ENCODE measurements around the gene GABRR2.

The GABRR2 gene

GRCh38 chr6:89347825-89348224 is 32.7 kb upstream of the GABRR2 start:
- ChIA-PET POLR2A (interaction anchor here (0.5 to 4.1 kb wide), 6 partner anchors 14 to 267 kb away, joined by 3 to 16 read pairs (median 4); partner anchors contain the start of gene PNRC1), CTCF (interaction anchor here (0.5 to 1.5 kb wide), 9 partner anchors 15 to 385 kb away, joined by 3 to 6 read pairs (median 3); partner anchors contain the start of gene RNGTT)
- TF ChIP-seq MYNN (tag by site-specific recombination; IDR thresholded peaks at IDR 0.05; ENCODE audit: borderline replicate concordance) = 0 out of 2 replicates have a peak, but pooled peaks have one; percentile 16
- no peak for TF ChIP-seq ZNF248 (tag by site-specific recombination; IDR thresholded peaks at IDR 0.05)
- TF ChIP-seq ZBTB21 (tag by site-specific recombination; IDR thresholded peaks at IDR 0.05) = no peak
- no peak for TF ChIP-seq ZNF610 (tag by site-specific recombination; IDR thresholded peaks at IDR 0.05; ENCODE audit: borderline replicate concordance)
- no peak for TF ChIP-seq ZNF146 (tag by site-specific recombination; IDR thresholded peaks at IDR 0.05)
- TF ChIP-seq ZEB2 (tag by site-specific recombination; IDR thresholded peaks at IDR 0.05) = no peak
- TF ChIP-seq ZNF600 (tag by site-specific recombination; IDR thresholded peaks at IDR 0.05) = peak; percentile 35; the same call in 1 of the 2 replicates
- TF ChIP-seq IKZF3 (tag by site-specific recombination; IDR thresholded peaks at IDR 0.05) = 0 out of 2 replicates have a peak, but pooled peaks have one; percentile 24
- no peak for TF ChIP-seq AEBP2 (tag by site-specific recombination; IDR thresholded peaks at IDR 0.05; ENCODE audit: borderline replicate concordance)
- TF ChIP-seq BCL11B (tag by site-specific recombination; IDR thresholded peaks at IDR 0.05; ENCODE audit: low read depth) = no peak
- TF ChIP-seq ZNF202 (tag by site-specific recombination; IDR thresholded peaks at IDR 0.05; ENCODE audit: borderline replicate concordance) = no peak
- no peak for TF ChIP-seq ZNF140 (tag by site-specific recombination; IDR thresholded peaks at IDR 0.05)
- TF ChIP-seq ZNF677 (tag by site-specific recombination; IDR thresholded peaks at IDR 0.05) = no peak
- TF ChIP-seq TCF7L2 (IDR thresholded peaks at IDR 0.05; ENCODE audit: borderline replicate concordance, low read depth, low read length) = no peak
- TF ChIP-seq ZNF701 (tag by site-specific recombination; IDR thresholded peaks at IDR 0.05) = no peak
- no peak for TF ChIP-seq ZNF423 (tag by site-specific recombination; IDR thresholded peaks at IDR 0.05)
- TF ChIP-seq ZNF214 (tag by site-specific recombination; IDR thresholded peaks at IDR 0.05; ENCODE audit: borderline replicate concordance) = no peak
- no peak for TF ChIP-seq GLI2 (tag by site-specific recombination; IDR thresholded peaks at IDR 0.05; ENCODE audit: borderline replicate concordance, low read depth)
- no peak for TF ChIP-seq HIC1 (tag by site-specific recombination; IDR thresholded peaks at IDR 0.05)
- no peak for TF ChIP-seq ZNF398 (tag by site-specific recombination; IDR thresholded peaks at IDR 0.05)
- H3K27ac ChIP-seq (ENCODE audit: extremely low read depth, low read depth, low read length) = no peak overlapping the region
- H3K36me3 ChIP-seq (ENCODE audit: control insufficient read depth in 2 of 2, insufficient read depth in 1 of 2, low read length in 2 of 2) = no peaks in the 10 kb centered on the region
- H3K9me3 ChIP-seq (ENCODE audit: control insufficient read depth, insufficient read depth, low read depth, low read length) = no peaks in the 10 kb centered on the region
- peaks cover 13% of the 10 kb centered on the region for H3K4me1 ChIP-seq (ENCODE audit: control insufficient read depth, insufficient read depth, low read length)
- no peak overlapping the region for H3K4me3 ChIP-seq (ENCODE audit: low read depth, low read length)

- H3K27ac ChIP-seq (ENCODE audit: extremely low read depth, low read depth, low read length) = no peak overlapping the region
- H3K36me3 ChIP-seq (ENCODE audit: control insufficient read depth in 2 of 2, insufficient read depth in 1 of 2, low read length in 2 of 2) = peaks cover 7 to 9% of the 10 kb centered on the region in 2 experiments
- H3K9me3 ChIP-seq (ENCODE audit: control insufficient read depth, insufficient read depth, low read depth, low read length) = no peaks in the 10 kb centered on the region
- H3K4me1 ChIP-seq (ENCODE audit: control insufficient read depth, insufficient read depth, low read length) = peaks cover 13% of the 10 kb centered on the region
- H3K4me3 ChIP-seq (ENCODE audit: low read depth, low read length) = no peak overlapping the region
- POLR2A ChIA-PET = interaction anchor here (0.5 to 4.1 kb wide), 5 partner anchors 10 to 99 kb away, joined by 3 to 16 read pairs (median 4); no protein-coding TSS in a partner anchor
- CTCF ChIA-PET = interaction anchor here (1.0 to 1.2 kb wide), 3 partner anchors 22 to 48 kb away, joined by 4 to 7 read pairs (median 5); no protein-coding TSS in a partner anchor
- TF ChIP-seq ZNF580 (tag by site-specific recombination; IDR thresholded peaks at IDR 0.05) (no peak), ZNF473 (tag by site-specific recombination; IDR thresholded peaks at IDR 0.05) (no peak), ZNF426 (tag by site-specific recombination; IDR thresholded peaks at IDR 0.05) (no peak), ZNF292 (tag by site-specific recombination; IDR thresholded peaks at IDR 0.05; ENCODE audit: borderline replicate concordance, low read depth) (no peak), ZFP69B (tag by site-specific recombination; IDR thresholded peaks at IDR 0.05) (no peak), YY1 (tag by site-specific recombination; IDR thresholded peaks at IDR 0.05) (no peak), ZNF521 (tag by site-specific recombination; IDR thresholded peaks at IDR 0.05) (no peak), ZNF155 (tag by site-specific recombination; IDR thresholded peaks at IDR 0.05) (no peak), ZBTB7A (tag by site-specific recombination; IDR thresholded peaks at IDR 0.05; ENCODE audit: low read depth) (no peak), ZNF266 (tag by site-specific recombination; IDR thresholded peaks at IDR 0.05; ENCODE audit: low read depth) (no peak), ZNF423 (tag by site-specific recombination; IDR thresholded peaks at IDR 0.05) (no peak), ZFP3 (tag by site-specific recombination; IDR thresholded peaks at IDR 0.05; ENCODE audit: low read depth) (no peak)
Measured at GRCh38 chr6:89346433-89346832, 31.3 kb upstream of the GABRR2 start.
